Astrocyte of the cerebellum (primary cell): ENCODE data around the gene ACOT2.

Experiments
- DNase-seq: peaks from one replicate; pipeline ENCODE4 v3.0.0-alpha.2; 2011; ENCODE audit warnings: low read depth
- H3K4me3 ChIP-seq: 2 replicates; pipeline ENCODE4 v1.5.1; 2011; ENCODE audit warnings: mild to moderate bottlenecking, low read depth, low read length, moderate library complexity
- in situ Hi-C: cut with HindIII; loops from 2 replicates; pipeline ENCODE4 v1.10.0; 2017; ENCODE audit warnings: low sequenced_read_pairs
- TF ChIP-seq, protein P1 (sequence below): IDR thresholded peaks from 2 replicates; pipeline ENCODE4 v1.5.1; 2012; ENCODE audit warnings: low read length, low read depth, moderate library complexity, mild to moderate bottlenecking; ENCODE audit errors: missing control alignments

Gene ACOT2

DNA sequence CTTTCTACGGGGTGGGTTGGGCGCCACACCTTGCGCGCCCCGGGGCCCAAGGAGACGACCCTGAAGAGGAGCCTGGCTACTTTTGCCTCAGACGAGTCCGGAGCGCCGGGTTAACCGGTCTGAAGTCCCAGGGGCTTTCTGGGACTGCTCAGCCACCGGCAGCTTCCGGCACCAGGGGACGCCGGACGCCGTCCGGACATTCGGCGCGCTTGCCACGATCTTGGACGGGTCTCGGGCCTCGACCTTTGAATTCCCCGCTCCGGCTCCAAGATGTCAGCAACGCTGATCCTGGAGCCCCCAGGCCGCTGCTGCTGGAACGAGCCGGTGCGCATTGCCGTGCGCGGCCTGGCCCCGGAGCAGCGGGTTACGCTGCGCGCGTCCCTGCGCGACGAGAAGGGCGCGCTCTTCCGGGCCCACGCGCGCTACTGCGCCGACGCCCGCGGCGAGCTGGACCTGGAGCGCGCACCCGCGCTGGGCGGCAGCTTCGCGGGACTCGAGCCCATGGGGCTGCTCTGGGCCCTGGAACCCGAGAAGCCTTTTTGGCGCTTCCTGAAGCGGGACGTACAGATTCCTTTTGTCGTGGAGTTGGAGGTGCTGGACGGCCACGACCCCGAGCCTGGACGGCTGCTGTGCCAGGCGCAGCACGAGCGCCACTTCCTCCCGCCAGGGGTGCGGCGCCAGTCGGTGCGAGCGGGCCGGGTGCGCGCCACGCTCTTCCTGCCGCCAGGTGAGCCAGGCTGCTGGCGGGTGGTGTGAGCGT is 22.9 kb downstream of the ACOT2 start, which contains the start of gene ACOT4:
Gene ACOT4, plus strand, starts transcription at position 184 of the 760 bp plus-strand sequence. Its CDS starts 87 bp downstream, at position 271.
- TF ChIP-seq, protein P1, sequence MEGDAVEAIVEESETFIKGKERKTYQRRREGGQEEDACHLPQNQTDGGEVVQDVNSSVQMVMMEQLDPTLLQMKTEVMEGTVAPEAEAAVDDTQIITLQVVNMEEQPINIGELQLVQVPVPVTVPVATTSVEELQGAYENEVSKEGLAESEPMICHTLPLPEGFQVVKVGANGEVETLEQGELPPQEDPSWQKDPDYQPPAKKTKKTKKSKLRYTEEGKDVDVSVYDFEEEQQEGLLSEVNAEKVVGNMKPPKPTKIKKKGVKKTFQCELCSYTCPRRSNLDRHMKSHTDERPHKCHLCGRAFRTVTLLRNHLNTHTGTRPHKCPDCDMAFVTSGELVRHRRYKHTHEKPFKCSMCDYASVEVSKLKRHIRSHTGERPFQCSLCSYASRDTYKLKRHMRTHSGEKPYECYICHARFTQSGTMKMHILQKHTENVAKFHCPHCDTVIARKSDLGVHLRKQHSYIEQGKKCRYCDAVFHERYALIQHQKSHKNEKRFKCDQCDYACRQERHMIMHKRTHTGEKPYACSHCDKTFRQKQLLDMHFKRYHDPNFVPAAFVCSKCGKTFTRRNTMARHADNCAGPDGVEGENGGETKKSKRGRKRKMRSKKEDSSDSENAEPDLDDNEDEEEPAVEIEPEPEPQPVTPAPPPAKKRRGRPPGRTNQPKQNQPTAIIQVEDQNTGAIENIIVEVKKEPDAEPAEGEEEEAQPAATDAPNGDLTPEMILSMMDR: peak; percentile 9
- H3K4me3 ChIP-seq: peak within 1 kb of the TSS; percentile 50
- in situ Hi-C loops: no loop called here
- DNase-seq: no peak

DNA sequence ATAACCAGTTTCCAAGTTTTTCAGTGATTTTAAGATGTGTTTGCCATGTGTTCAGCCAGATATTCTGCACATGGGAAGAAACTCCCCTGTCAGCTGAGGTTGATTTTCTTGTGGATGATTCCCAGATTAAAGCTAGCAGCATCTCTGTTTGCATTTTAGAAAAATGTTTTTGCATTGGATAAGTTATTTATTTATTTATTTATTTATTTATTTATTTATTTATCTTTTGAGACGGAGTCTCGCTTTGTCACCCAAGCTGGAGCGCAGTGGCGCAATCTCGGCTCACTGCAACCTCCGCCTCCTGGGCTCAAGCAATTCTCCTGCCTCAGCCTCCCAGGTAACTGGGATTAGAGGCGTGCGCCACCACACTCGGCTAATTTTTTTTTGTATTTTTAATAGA is 25.5 kb downstream of the ACOT2 start:
- TF ChIP-seq, protein P1: no peak
- H3K4me3 ChIP-seq: no peak overlapping the region
- in situ Hi-C loops: no loop called here
- no peak for DNase-seq

DNA sequence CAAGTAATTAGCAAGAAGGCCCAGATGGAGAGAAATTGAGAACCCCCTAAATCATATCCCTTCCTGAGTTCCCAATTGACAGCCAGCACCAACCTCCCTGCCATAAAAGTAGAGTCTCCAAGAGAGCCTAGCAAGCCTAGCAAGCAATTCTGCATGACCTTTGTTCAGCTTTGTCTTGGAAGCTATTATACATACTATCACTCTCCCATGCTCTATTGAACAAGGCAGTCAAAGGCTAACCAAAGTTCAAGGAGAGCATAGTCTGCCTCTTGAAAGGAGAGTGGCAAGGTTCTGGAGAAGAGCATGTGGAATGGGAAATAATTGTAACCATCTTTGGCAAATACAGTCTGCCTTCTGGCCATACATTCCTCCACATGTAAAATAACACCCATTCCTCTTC is 30.5 kb downstream of the ACOT2 start:
- TF ChIP-seq, protein P1: no peak
- in situ Hi-C loops: no loop called here

DNA sequence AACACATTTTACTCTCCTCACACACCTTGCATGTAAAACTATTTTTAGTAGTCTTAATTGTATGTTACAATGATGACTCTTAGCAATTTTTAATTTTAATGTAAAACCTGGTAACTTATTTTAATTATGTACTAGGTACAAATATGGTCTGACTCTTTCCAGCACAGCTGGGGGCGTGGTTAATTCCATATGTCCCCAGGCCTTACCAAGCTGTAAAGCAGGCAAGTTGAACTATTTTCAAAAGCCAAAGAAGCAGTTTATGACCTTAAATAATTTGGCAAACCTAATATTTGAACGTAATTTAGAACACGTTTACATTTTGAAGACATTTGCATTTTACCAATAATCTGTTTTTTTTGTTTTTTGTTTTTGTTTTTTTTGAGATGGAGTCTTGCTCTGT is 34.0 kb downstream of the ACOT2 start:
- in situ Hi-C loops: no loop called here
- no peak for DNase-seq
- TF ChIP-seq, protein P1: no peak
- no peak overlapping the region for H3K4me3 ChIP-seq

More for the DNA sequence above, 30.5 kb downstream of the ACOT2 start:
- no peak overlapping the region for H3K4me3 ChIP-seq
- no peak for DNase-seq

DNA sequence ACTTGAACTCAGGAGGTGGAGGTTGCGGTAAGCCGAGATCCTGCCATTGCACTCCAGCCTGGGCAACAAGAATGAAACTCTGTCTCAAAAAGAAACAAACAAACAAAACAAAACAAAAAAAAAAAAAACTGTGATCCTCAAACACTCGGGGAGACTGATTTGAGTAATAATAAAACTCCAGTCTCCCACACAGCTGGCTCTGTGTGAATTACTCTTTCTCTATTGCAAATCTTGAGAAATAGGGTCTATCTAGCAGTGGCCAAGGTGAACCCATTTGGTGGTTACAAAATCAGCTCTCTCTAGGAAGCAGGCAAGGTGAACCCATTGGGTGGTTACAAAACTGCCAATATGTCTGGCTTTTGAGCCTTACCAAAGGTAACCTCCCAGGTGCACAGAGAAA is 37.3 kb downstream of the ACOT2 start:
- in situ Hi-C loops: no loop called here
- H3K4me3 ChIP-seq: no peak overlapping the region
- TF ChIP-seq, protein P1: no peak
- no peak for DNase-seq

DNA sequence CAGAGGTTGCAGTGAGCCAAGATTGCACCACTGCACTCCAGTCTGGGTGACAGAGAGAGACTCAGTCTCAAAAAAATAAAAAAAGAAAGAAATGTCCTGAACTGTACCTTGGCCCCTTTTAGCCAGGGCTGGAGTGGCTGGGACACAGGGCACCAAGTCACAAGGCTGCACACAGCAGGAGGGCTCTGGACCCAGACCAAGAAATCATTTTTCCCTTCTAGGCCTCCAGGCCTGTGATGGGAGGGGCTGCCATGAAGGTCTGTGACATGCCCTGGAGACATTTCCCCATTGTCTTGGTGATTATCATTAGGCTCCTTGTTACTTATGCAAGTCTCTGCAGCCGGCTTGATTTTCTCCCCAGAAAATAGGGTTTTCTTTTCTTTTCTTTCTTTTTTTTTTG is 38.2 kb downstream of the ACOT2 start:
- TF ChIP-seq, protein P1: no peak
- in situ Hi-C loops: no loop called here
- H3K4me3 ChIP-seq: no peak overlapping the region
- no peak for DNase-seq
